WTC11 (cell line): ENCODE results near the gene PCDHGA9. TPM values are rescaled to one million over a fixed set of nuclear protein-coding genes. Genes with fewer than 3 reads are reported as not detected.

ENCODE experiments used
- ATAC-seq: fragments of 200-7000 bp; cut with Tn5 transposase; 2 replicates; pipeline ENCODE4 v1.10.0; 2021; ENCODE audit warnings: mild to moderate bottlenecking, moderate library complexity
- CTCF ChIA-PET: fragments of 300-600 bp; sonication (Branson Sonifier 250); formaldehyde crosslinking; loops from one replicate; lab custom pipeline; 2021; ENCODE audit warnings: antibody characterized with exemption; lab: Charles Lee
- POLR2A ChIA-PET: fragments of 350-600 bp; sonication (Branson Sonifier 250); formaldehyde crosslinking; loops from one replicate; lab custom pipeline; 2021; ENCODE audit warnings: antibody characterized with exemption; lab: Charles Lee
- DNase-seq: peaks from one replicate; pipeline ENCODE4 v3.0.0; 2021; ENCODE audit warnings: low spot score
- H3K27ac Mint-ChIP-seq: 2 replicates; pipeline ENCODE4 v1.8.0; 2021; ENCODE audit warnings: mixed read lengths
- H3K27me3 Mint-ChIP-seq: 2 replicates; pipeline ENCODE4 v1.8.0; 2021; ENCODE audit warnings: low read depth, mild to moderate bottlenecking, moderate library complexity, mixed read lengths
- H3K36me3 Mint-ChIP-seq: 2 replicates; pipeline ENCODE4 v1.8.0; 2021; ENCODE audit warnings: mixed read lengths
- H3K4me1 Mint-ChIP-seq: 2 replicates; pipeline ENCODE4 v1.8.0; 2022; ENCODE audit warnings: mixed read lengths
- H3K4me3 Mint-ChIP-seq: 2 replicates; pipeline ENCODE4 v1.8.0; 2021; ENCODE audit warnings: mild to moderate bottlenecking, moderate library complexity, mixed read lengths
- H3K9me3 Mint-ChIP-seq: 2 replicates; pipeline ENCODE4 v1.8.0; 2021; ENCODE audit warnings: mixed read lengths
- NR3C1 ChIP-seq: sonication (generic); formaldehyde crosslinking; conservative IDR thresholded peaks from 2 replicates; pipeline ENCODE4 v1.8.1; 2023; ENCODE audit warnings: low read depth, mild to moderate bottlenecking, missing genetic modification reagents
- TCF7 ChIP-seq: sonication (generic); formaldehyde crosslinking; IDR thresholded peaks from 2 replicates; pipeline ENCODE4 v1.8.0; 2022; ENCODE audit warnings: mild to moderate bottlenecking, low read depth, missing genetic modification reagents, moderate library complexity
- total RNA-seq: library from RNA; stranded (reverse); gene quantifications from 3 replicates; pipeline ENCODE4 v1.2.3, GENCODE V29; 2021
- TF ChIP-seq, protein P1 (sequence below): sonication (generic); formaldehyde crosslinking; IDR thresholded peaks from 2 replicates; pipeline ENCODE4 v1.8.0; 2022; ENCODE audit warnings: mild to moderate bottlenecking, missing genetic modification reagents

PCDHGA9 gene
- total RNA-seq, 1 experiment from 2014 or later, result 2.9 TPM

DNA sequence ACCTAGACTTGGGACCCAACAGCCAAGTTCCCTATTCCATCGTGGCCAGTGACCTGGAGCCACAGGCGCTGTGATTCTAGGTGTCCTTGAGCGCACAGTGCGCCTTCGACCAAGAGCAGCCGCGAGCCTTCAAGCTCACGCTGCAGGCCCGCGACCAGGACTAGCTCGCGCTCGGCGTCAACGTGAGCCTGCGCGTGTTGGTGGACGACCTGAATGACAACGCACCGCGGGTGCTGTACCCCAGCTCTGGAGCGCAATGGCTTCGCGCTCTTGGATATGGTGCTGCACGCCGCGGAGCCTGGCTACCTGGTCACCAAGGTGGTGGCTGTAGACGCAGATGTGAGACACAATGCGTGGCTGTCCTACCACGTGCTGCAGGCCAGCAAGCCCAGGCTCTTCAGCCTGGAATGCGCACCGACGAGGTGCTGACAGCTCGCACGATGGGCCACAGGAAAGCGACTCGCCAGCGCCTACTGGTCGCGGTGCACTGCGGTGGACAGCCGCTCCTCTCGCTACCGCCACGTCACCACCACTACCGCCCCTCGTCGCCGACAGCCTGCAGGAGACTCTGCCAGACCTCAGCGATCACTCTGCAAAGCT lies 39.1 kb downstream of the PCDHGA9 start:
- TF ChIP-seq TCF7 (CRISPR knock-in tag) (no peak), NR3C1 (no peak)
- TF ChIP-seq, protein P1, sequence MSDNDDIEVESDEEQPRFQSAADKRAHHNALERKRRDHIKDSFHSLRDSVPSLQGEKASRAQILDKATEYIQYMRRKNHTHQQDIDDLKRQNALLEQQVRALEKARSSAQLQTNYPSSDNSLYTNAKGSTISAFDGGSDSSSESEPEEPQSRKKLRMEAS, result no peak
- H3K27me3 Mint-ChIP-seq, result no peaks in the 10 kb centered on the region
- H3K36me3 Mint-ChIP-seq, result peaks cover 15% of the 10 kb centered on the region; the same call in 1 of the 2 replicates
- DNase-seq (no peak), ATAC-seq (no peak)
- POLR2A ChIA-PET, result no interaction called here
- H3K4me1 Mint-ChIP-seq, result peaks cover 10% of the 10 kb centered on the region
- H3K27ac Mint-ChIP-seq, result no peak overlapping the region
- no peak overlapping the region for H3K4me3 Mint-ChIP-seq
- peaks cover 9% of the 10 kb centered on the region; the same call in 1 of the 2 replicates for H3K9me3 Mint-ChIP-seq
- CTCF ChIA-PET, result interaction anchor here (1.2 to 3.0 kb wide), 4 partner anchors 11 to 219 kb away, joined by 3 to 13 read pairs (median 4); partner anchors contain the start of genes PCDHB14 and PCDHGA12

Other genes starting within 250 kb of the PCDHGA9 start
- 0.17 to 0.27 TPM (median 0.23 TPM) in 3 replicates for gene PCDHB7, start 230.1 kb upstream of the PCDHGA9 start, total RNA-seq
- gene PCDHB8, start 225.0 kb upstream of the PCDHGA9 start, total RNA-seq, result 4.1 to 5.4 TPM (median 4.6 TPM) in 3 replicates
- gene PCDHB16, start 220.4 kb upstream of the PCDHGA9 start, total RNA-seq, result 3.5 to 4.1 TPM (median 3.7 TPM) in 3 replicates
- 1.6 to 2.3 TPM (median 1.7 TPM) in 3 replicates for gene PCDHB9, start 215.6 kb upstream of the PCDHGA9 start, total RNA-seq
- 1.4 to 1.9 TPM (median 1.7 TPM) in 3 replicates for gene PCDHB10, start 210.4 kb upstream of the PCDHGA9 start, total RNA-seq
- 0.61 to 1.2 TPM (median 0.92 TPM) in 3 replicates for gene PCDHB11, start 203.2 kb upstream of the PCDHGA9 start, total RNA-seq
- gene PCDHB12, start 194.1 kb upstream of the PCDHGA9 start, total RNA-seq, result 2.7 to 3.1 TPM (median 3.1 TPM) in 3 replicates
- 2.2 to 2.9 TPM (median 2.6 TPM) in 3 replicates for gene PCDHB13, start 188.9 kb upstream of the PCDHGA9 start, total RNA-seq
- 2.6 to 3.5 TPM (median 2.8 TPM) in 3 replicates for gene PCDHB14, start 179.4 kb upstream of the PCDHGA9 start, total RNA-seq
- 7.7 to 8.7 TPM (median 8.4 TPM) in 3 replicates for gene PCDHB15, start 157.4 kb upstream of the PCDHGA9 start, total RNA-seq
- gene SLC25A2, start 98.7 kb upstream of the PCDHGA9 start, total RNA-seq, result 0.24 TPM in 1 of 3 replicates, not detected in the others
- gene TAF7, start 82.0 kb upstream of the PCDHGA9 start, total RNA-seq, result 87.8 to 96.2 TPM (median 90.1 TPM) in 3 replicates
- gene PCDHGA1, start 72.3 kb upstream of the PCDHGA9 start, total RNA-seq, result 1.1 to 1.5 TPM (median 1.2 TPM) in 3 replicates
- 0.66 to 0.96 TPM (median 0.94 TPM) in 3 replicates for gene PCDHGA2, start 64.0 kb upstream of the PCDHGA9 start, total RNA-seq
- 0.92 to 1.3 TPM (median 0.98 TPM) in 3 replicates for gene PCDHGA3, start 58.9 kb upstream of the PCDHGA9 start, total RNA-seq
- gene PCDHGB1, start 52.7 kb upstream of the PCDHGA9 start, total RNA-seq, result 4.9 to 5.6 TPM (median 5.5 TPM) in 3 replicates
- gene PCDHGA4, start 47.8 kb upstream of the PCDHGA9 start, total RNA-seq, result 3.4 to 3.9 TPM (median 3.5 TPM) in 3 replicates
- gene PCDHGB2, start 42.8 kb upstream of the PCDHGA9 start, total RNA-seq, result 4.1 to 5.5 TPM (median 5.2 TPM) in 3 replicates
- gene PCDHGA5, start 38.6 kb upstream of the PCDHGA9 start, total RNA-seq, result 2.0 to 2.5 TPM (median 2.4 TPM) in 3 replicates
- 3.3 to 4.2 TPM (median 3.5 TPM) in 3 replicates for gene PCDHGB3, start 32.5 kb upstream of the PCDHGA9 start, total RNA-seq
- gene PCDHGA6, start 28.9 kb upstream of the PCDHGA9 start, total RNA-seq, result 2.6 to 3.3 TPM (median 3.0 TPM) in 3 replicates
- gene PCDHGA7, start 20.0 kb upstream of the PCDHGA9 start, total RNA-seq, result 1.6 to 2.8 TPM (median 2.1 TPM) in 3 replicates
- 7.8 to 9.1 TPM (median 8.8 TPM) in 3 replicates for gene PCDHGB4, start 15.1 kb upstream of the PCDHGA9 start, total RNA-seq
- gene PCDHGA8, start 10.1 kb upstream of the PCDHGA9 start, total RNA-seq, result 1.4 to 2.4 TPM (median 2.1 TPM) in 3 replicates
- gene PCDHGB5, start 4.8 kb upstream of the PCDHGA9 start, total RNA-seq, result 7.6 to 9.7 TPM (median 7.7 TPM) in 3 replicates
- 6.0 to 6.7 TPM (median 6.1 TPM) in 3 replicates for gene PCDHGB6, start 5.2 kb downstream of the PCDHGA9 start, total RNA-seq
- gene PCDHGA10, start 10.2 kb downstream of the PCDHGA9 start, total RNA-seq, result 10.7 to 11.9 TPM (median 11.0 TPM) in 3 replicates
- 10.5 to 11.2 TPM (median 10.7 TPM) in 3 replicates for gene PCDHGB7, start 14.9 kb downstream of the PCDHGA9 start, total RNA-seq
- gene PCDHGA11, start 18.3 kb downstream of the PCDHGA9 start, total RNA-seq, result 7.0 to 8.4 TPM (median 7.1 TPM) in 3 replicates
- gene PCDHGA12, start 27.7 kb downstream of the PCDHGA9 start, total RNA-seq, result 1.6 to 2.1 TPM (median 1.9 TPM) in 3 replicates
- gene PCDHGC3, start 73.2 kb downstream of the PCDHGA9 start, total RNA-seq, result 28.1 to 29.4 TPM (median 29.1 TPM) in 3 replicates
- 4.5 to 6.1 TPM (median 5.1 TPM) in 3 replicates for gene PCDHGC4, start 82.3 kb downstream of the PCDHGA9 start, total RNA-seq
- 1.1 to 1.5 TPM (median 1.1 TPM) in 3 replicates for gene PCDHGC5, start 86.3 kb downstream of the PCDHGA9 start, total RNA-seq
- gene DIAPH1, start 216.2 kb downstream of the PCDHGA9 start, total RNA-seq, result 90.9 to 109 TPM (median 96.0 TPM) in 3 replicates
- gene HDAC3, start 234.1 kb downstream of the PCDHGA9 start, total RNA-seq, result 84.7 to 96.2 TPM (median 94.5 TPM) in 3 replicates
- 19.3 to 23.8 TPM (median 21.4 TPM) in 3 replicates for gene RELL2, start 234.2 kb downstream of the PCDHGA9 start, total RNA-seq
- gene FCHSD1, start 248.6 kb downstream of the PCDHGA9 start, total RNA-seq, result 43.6 to 50.3 TPM (median 44.8 TPM) in 3 replicates